ENCODE data around the gene CLDN10.
A peak's percentile ranks its signal among the peaks of the same experiment; 100 is the strongest.

The CLDN10 gene

GRCh38 chr13:95536632-95537241 is 15.8 kb upstream of the CLDN10 start:
- Histone ChIP-seq H3K4me1 (ENCODE audit: insufficient read depth, low read length, severe bottlenecking) (no peaks in the 10 kb centered on the region), H3K79me2 (ENCODE audit: insufficient read depth, low read length) (no peaks in the 10 kb centered on the region), H3K9me2 (ENCODE audit: low read depth, low read length) (no peaks in the 10 kb centered on the region), H3K4me2 (ENCODE audit: low read length) (no peak overlapping the region), H4K20me1 (ENCODE audit: insufficient read depth, low read length) (no peaks in the 10 kb centered on the region), H3K9ac (ENCODE audit: low read length) (no peak overlapping the region), H3K36me3 (ENCODE audit: insufficient read depth, low read length) (no peaks in the 10 kb centered on the region), H2AFZ (ENCODE audit: low read length) (no peak overlapping the region), H3K27me3 (ENCODE audit: insufficient read depth, low read length) (no peaks in the 10 kb centered on the region), H3K27ac (ENCODE audit: low read depth, low read length, poor library complexity, severe bottlenecking) (no peak overlapping the region), H3K9me3 (ENCODE audit: low read length) (no peaks in the 10 kb centered on the region), H3K4me3 (ENCODE audit: low read depth, low read length, poor library complexity, severe bottlenecking) (no peak overlapping the region), H3F3A (ENCODE audit: insufficient read depth, low read length) (no peaks in the 10 kb centered on the region)
- peak; percentile 76 for TF ChIP-seq CTCF (IDR thresholded peaks at IDR 0.05; ENCODE audit: low read length)
- TF ChIP-seq EZH2 (IDR thresholded peaks at IDR 0.05; ENCODE audit: borderline replicate concordance, low read length): no peak

GRCh38 chr13:95540888-95541287 is 11.6 kb upstream of the CLDN10 start:
- H3K4me1 ChIP-seq (ENCODE audit: insufficient read depth, low read length, severe bottlenecking): no peaks in the 10 kb centered on the region
- H3K9me2 ChIP-seq (ENCODE audit: low read depth, low read length): no peaks in the 10 kb centered on the region
- H3K27me3 ChIP-seq (ENCODE audit: insufficient read depth, low read length): no peaks in the 10 kb centered on the region
- no peak overlapping the region for H3K4me2 ChIP-seq (ENCODE audit: low read length)
- no peak overlapping the region for H3K27ac ChIP-seq (ENCODE audit: low read depth, low read length, poor library complexity, severe bottlenecking)
- no peaks in the 10 kb centered on the region for H3K36me3 ChIP-seq (ENCODE audit: insufficient read depth, low read length)
- no peaks in the 10 kb centered on the region for H3K9me3 ChIP-seq (ENCODE audit: low read length)
- no peaks in the 10 kb centered on the region for H4K20me1 ChIP-seq (ENCODE audit: insufficient read depth, low read length)
- H3K4me3 ChIP-seq (ENCODE audit: low read depth, low read length, poor library complexity, severe bottlenecking): no peak overlapping the region
- no peaks in the 10 kb centered on the region for H3K79me2 ChIP-seq (ENCODE audit: insufficient read depth, low read length)
- H3K9ac ChIP-seq (ENCODE audit: low read length): no peak overlapping the region
- H3F3A ChIP-seq (ENCODE audit: insufficient read depth, low read length): no peaks in the 10 kb centered on the region
- TF ChIP-seq CTCF (IDR thresholded peaks at IDR 0.05; ENCODE audit: low read length) (no peak), EZH2 (IDR thresholded peaks at IDR 0.05; ENCODE audit: borderline replicate concordance, low read length) (no peak)
- H2AFZ ChIP-seq (ENCODE audit: low read length): no peak overlapping the region

GRCh38 chr13:95541308-95541707 is 11.2 kb upstream of the CLDN10 start:
- Histone ChIP-seq H3K9ac (ENCODE audit: low read length) (no peak overlapping the region), H3K4me1 (ENCODE audit: insufficient read depth, low read length, severe bottlenecking) (no peaks in the 10 kb centered on the region), H3K9me2 (ENCODE audit: low read depth, low read length) (no peaks in the 10 kb centered on the region), H3F3A (ENCODE audit: insufficient read depth, low read length) (no peaks in the 10 kb centered on the region), H3K79me2 (ENCODE audit: insufficient read depth, low read length) (no peaks in the 10 kb centered on the region), H3K4me3 (ENCODE audit: low read depth, low read length, poor library complexity, severe bottlenecking) (no peak overlapping the region), H3K9me3 (ENCODE audit: low read length) (no peaks in the 10 kb centered on the region), H3K27me3 (ENCODE audit: insufficient read depth, low read length) (no peaks in the 10 kb centered on the region), H3K4me2 (ENCODE audit: low read length) (no peak overlapping the region), H2AFZ (ENCODE audit: low read length) (no peak overlapping the region), H3K36me3 (ENCODE audit: insufficient read depth, low read length) (no peaks in the 10 kb centered on the region), H4K20me1 (ENCODE audit: insufficient read depth, low read length) (no peaks in the 10 kb centered on the region), H3K27ac (ENCODE audit: low read depth, low read length, poor library complexity, severe bottlenecking) (no peak overlapping the region)
- TF ChIP-seq EZH2 (IDR thresholded peaks at IDR 0.05; ENCODE audit: borderline replicate concordance, low read length) (no peak), CTCF (IDR thresholded peaks at IDR 0.05; ENCODE audit: low read length) (no peak)
